ENCODE data around the gene NETO2. TPM values are rescaled to one million over a fixed set of nuclear protein-coding genes. Genes with fewer than 3 reads are reported as not detected.

Gene NETO2
- total and polyA plus RNA-seq, 2 of the 13 experiments (the other 11 are each of a cell fraction or from before 2014, with no cell fraction given), result 8.2 to 13.5 TPM

- TF ChIP-seq, protein P1, sequence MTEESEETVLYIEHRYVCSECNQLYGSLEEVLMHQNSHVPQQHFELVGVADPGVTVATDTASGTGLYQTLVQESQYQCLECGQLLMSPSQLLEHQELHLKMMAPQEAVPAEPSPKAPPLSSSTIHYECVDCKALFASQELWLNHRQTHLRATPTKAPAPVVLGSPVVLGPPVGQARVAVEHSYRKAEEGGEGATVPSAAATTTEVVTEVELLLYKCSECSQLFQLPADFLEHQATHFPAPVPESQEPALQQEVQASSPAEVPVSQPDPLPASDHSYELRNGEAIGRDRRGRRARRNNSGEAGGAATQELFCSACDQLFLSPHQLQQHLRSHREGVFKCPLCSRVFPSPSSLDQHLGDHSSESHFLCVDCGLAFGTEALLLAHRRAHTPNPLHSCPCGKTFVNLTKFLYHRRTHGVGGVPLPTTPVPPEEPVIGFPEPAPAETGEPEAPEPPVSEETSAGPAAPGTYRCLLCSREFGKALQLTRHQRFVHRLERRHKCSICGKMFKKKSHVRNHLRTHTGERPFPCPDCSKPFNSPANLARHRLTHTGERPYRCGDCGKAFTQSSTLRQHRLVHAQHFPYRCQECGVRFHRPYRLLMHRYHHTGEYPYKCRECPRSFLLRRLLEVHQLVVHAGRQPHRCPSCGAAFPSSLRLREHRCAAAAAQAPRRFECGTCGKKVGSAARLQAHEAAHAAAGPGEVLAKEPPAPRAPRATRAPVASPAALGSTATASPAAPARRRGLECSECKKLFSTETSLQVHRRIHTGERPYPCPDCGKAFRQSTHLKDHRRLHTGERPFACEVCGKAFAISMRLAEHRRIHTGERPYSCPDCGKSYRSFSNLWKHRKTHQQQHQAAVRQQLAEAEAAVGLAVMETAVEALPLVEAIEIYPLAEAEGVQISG (CRISPR knock-in tag; IDR thresholded peaks at IDR 0.05), result peak; percentile 70
- TF ChIP-seq, protein P2, sequence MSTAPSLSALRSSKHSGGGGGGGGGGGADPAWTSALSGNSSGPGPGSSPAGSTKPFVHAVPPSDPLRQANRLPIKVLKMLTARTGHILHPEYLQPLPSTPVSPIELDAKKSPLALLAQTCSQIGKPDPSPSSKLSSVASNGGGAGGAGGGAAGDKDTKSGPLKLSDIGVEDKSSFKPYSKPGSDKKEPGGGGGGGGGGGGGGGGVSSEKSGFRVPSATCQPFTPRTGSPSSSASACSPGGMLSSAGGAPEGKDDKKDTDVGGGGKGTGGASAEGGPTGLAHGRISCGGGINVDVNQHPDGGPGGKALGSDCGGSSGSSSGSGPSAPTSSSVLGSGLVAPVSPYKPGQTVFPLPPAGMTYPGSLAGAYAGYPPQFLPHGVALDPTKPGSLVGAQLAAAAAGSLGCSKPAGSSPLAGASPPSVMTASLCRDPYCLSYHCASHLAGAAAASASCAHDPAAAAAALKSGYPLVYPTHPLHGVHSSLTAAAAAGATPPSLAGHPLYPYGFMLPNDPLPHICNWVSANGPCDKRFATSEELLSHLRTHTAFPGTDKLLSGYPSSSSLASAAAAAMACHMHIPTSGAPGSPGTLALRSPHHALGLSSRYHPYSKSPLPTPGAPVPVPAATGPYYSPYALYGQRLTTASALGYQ (CRISPR knock-in tag; IDR thresholded peaks at IDR 0.05), result no peak
- TF ChIP-seq HOXA9 (CRISPR knock-in tag; IDR thresholded peaks at IDR 0.05; ENCODE audit: borderline replicate concordance) (no peak), TSC22D2 (CRISPR knock-in tag; IDR thresholded peaks at IDR 0.05; ENCODE audit: borderline replicate concordance) (no peak; the same call in 1 of the 2 replicates), ZNF264 (CRISPR knock-in tag; IDR thresholded peaks at IDR 0.05) (no peak), ARID2 (CRISPR knock-in tag; IDR thresholded peaks at IDR 0.05; ENCODE audit: borderline replicate concordance) (no peak), ZNF543 (CRISPR knock-in tag; IDR thresholded peaks at IDR 0.05) (peak; percentile 92), ZNF724P (CRISPR knock-in tag; IDR thresholded peaks at IDR 0.05; ENCODE audit: borderline replicate concordance) (peak; percentile 72; the same call in 1 of the 2 replicates), ZFY (CRISPR knock-in tag; IDR thresholded peaks at IDR 0.05) (peak; percentile 54; the same call in 1 of the 2 replicates), ZMYM4 (CRISPR knock-in tag; IDR thresholded peaks at IDR 0.05) (peak; percentile 71; the same call in 1 of the 2 replicates), HOXA3 (CRISPR knock-in tag; IDR thresholded peaks at IDR 0.05) (peak; percentile 85), YY1 (IDR thresholded peaks at IDR 0.05; ENCODE audit: insufficient read depth, insufficient replicate concordance, low read depth, low read length) (peak; percentile 86), CSRNP1 (CRISPR knock-in tag; IDR thresholded peaks at IDR 0.05) (peak; percentile 43; the same call in 1 of the 2 replicates), ZNF788 (CRISPR knock-in tag; IDR thresholded peaks at IDR 0.05; ENCODE audit: borderline replicate concordance) (peak; percentile 89; the same call in 1 of the 2 replicates), SIX1 (CRISPR knock-in tag; IDR thresholded peaks at IDR 0.05; ENCODE audit: borderline replicate concordance) (no peak), JARID2 (CRISPR knock-in tag; IDR thresholded peaks at IDR 0.05; ENCODE audit: insufficient replicate concordance) (no peak), IRF2 (CRISPR knock-in tag; IDR thresholded peaks at IDR 0.05) (no peak)
- TF ChIP-seq, protein P3, sequence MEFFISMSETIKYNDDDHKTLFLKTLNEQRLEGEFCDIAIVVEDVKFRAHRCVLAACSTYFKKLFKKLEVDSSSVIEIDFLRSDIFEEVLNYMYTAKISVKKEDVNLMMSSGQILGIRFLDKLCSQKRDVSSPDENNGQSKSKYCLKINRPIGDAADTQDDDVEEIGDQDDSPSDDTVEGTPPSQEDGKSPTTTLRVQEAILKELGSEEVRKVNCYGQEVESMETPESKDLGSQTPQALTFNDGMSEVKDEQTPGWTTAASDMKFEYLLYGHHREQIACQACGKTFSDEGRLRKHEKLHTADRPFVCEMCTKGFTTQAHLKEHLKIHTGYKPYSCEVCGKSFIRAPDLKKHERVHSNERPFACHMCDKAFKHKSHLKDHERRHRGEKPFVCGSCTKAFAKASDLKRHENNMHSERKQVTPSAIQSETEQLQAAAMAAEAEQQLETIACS (CRISPR knock-in tag; IDR thresholded peaks at IDR 0.05), result 0 out of 2 replicates have a peak, but pooled peaks have one; percentile 38
Observed at GRCh38 chr16:47037746-47038458, 105.8 kb downstream of the NETO2 start (continued).

Measured in HepG2 (cell line).